Effector CD4-positive, alpha-beta T cell (primary cell): ENCODE data around the gene LRRC3.
"Not testable (repeated sequence)": the region's sequence is repeated elsewhere in the genome, so short reads cannot be mapped to it uniquely, and the experiment has no call there.

Experiments used
- DNase-seq: peaks from one replicate; pipeline ENCODE4 v3.0.0-alpha.2; 2020

The LRRC3 gene

GRCh38 chr21:44459712-44460440 lies 4.6 kb downstream of the LRRC3 start:
- no peak for DNase-seq

- DNase-seq, result no peak
Observed at GRCh38 chr21:44460441-44460755, 5.1 kb downstream of the LRRC3 start.

GRCh38 chr21:44461005-44461404 lies 5.7 kb downstream of the LRRC3 start:
- no peak for DNase-seq

GRCh38 chr21:44461464-44462001 lies 6.2 kb downstream of the LRRC3 start:
- DNase-seq, result no peak

GRCh38 chr21:44462086-44462833 lies 7.0 kb downstream of the LRRC3 start:
- no peak for DNase-seq

GRCh38 chr21:44462834-44463200 lies 7.5 kb downstream of the LRRC3 start:
- no peak for DNase-seq

GRCh38 chr21:44463724-44464123 lies 8.4 kb downstream of the LRRC3 start:
- DNase-seq, result no peak

- DNase-seq, result no peak
Observed at GRCh38 chr21:44464351-44464750, 9.0 kb downstream of the LRRC3 start.

- DNase-seq, result no peak
Observed at GRCh38 chr21:44466351-44466954, 11.1 kb downstream of the LRRC3 start.

GRCh38 chr21:44466996-44467858 lies 11.9 kb downstream of the LRRC3 start:
- DNase-seq, result no peak

- no peak for DNase-seq
Observed at GRCh38 chr21:44467859-44468195, 12.5 kb downstream of the LRRC3 start.

GRCh38 chr21:44471341-44471740 lies 16.0 kb downstream of the LRRC3 start:
- DNase-seq, result no peak

GRCh38 chr21:44471996-44472395 lies 16.7 kb downstream of the LRRC3 start:
- no peak for DNase-seq

- no peak for DNase-seq
Observed at GRCh38 chr21:44473915-44474555, 18.7 kb downstream of the LRRC3 start.

- no peak for DNase-seq
Observed at GRCh38 chr21:44475266-44475845, 20.0 kb downstream of the LRRC3 start.

- DNase-seq, result no peak
Observed at GRCh38 chr21:44477131-44477530, 21.8 kb downstream of the LRRC3 start.

GRCh38 chr21:44477712-44478111 lies 22.4 kb downstream of the LRRC3 start:
- DNase-seq, result no peak

- DNase-seq, result no peak
Observed at GRCh38 chr21:44478124-44478800, 23.0 kb downstream of the LRRC3 start.

GRCh38 chr21:44478801-44479167 lies 23.5 kb downstream of the LRRC3 start:
- no peak for DNase-seq

GRCh38 chr21:44479556-44480199 lies 24.4 kb downstream of the LRRC3 start:
- DNase-seq, result not testable (repeated sequence)
